Activated CD8-positive, alpha-beta T cell treated with anti-CD3 and anti-CD28 coated beads, Interleukin-2, amount 10 ng/mL, durations not matched to agents 7 days and 5 days (primary cell): Measurements from ENCODE around the gene FLVCR1. TPM values are rescaled to one million over a fixed set of nuclear protein-coding genes. Genes with fewer than 3 reads are reported as not detected.

Experiments
- ATAC-seq: fragments of 150-1000 bp; cut with Tn5 transposase; one replicate; pipeline ENCODE4 v1.10.0; 2021; ENCODE audit warnings: moderate library complexity
- CTCF ChIA-PET: fragments of 350-600 bp; sonication (Branson Sonifier 250); formaldehyde crosslinking; loops from one replicate; lab custom pipeline; 2021; ENCODE audit warnings: antibody characterized with exemption; lab: Charles Lee
- POLR2A ChIA-PET: fragments of 350-600 bp; sonication (Branson Sonifier 250); formaldehyde crosslinking; loops from one replicate; lab custom pipeline; 2021; ENCODE audit warnings: antibody characterized with exemption; lab: Charles Lee
- DNase-seq: peaks from one replicate; pipeline ENCODE4 v3.0.0-alpha.2; 2020
- H3K27ac Mint-ChIP-seq: one replicate; pipeline ENCODE4 v1.8.0; 2021; ENCODE audit warnings: mild to moderate bottlenecking, mixed read lengths
- H3K27me3 Mint-ChIP-seq: one replicate; pipeline ENCODE4 v1.8.0; 2021; ENCODE audit warnings: low read depth, mixed read lengths
- H3K36me3 Mint-ChIP-seq: one replicate; pipeline ENCODE4 v1.8.0; 2021; ENCODE audit warnings: low read depth, mixed read lengths
- H3K4me1 Mint-ChIP-seq: one replicate; pipeline ENCODE4 v1.8.0; 2021; ENCODE audit warnings: low read depth, mixed read lengths
- H3K4me3 Mint-ChIP-seq: one replicate; pipeline ENCODE4 v1.8.0; 2021; ENCODE audit warnings: mild to moderate bottlenecking, mixed read lengths
- H3K9me3 Mint-ChIP-seq: one replicate; pipeline ENCODE4 v1.8.0; 2022; ENCODE audit warnings: mixed read lengths; ENCODE audit not compliant: insufficient read depth
- total RNA-seq, 2 experiments: library from RNA; stranded (reverse); gene quantifications; one replicate each; pipeline ENCODE4 v1.2.3, GENCODE V29; 2021

FLVCR1 gene
- total RNA-seq, 2 experiments from 2014 or later: 11.7 to 12.6 TPM

- no peak overlapping the region for H3K27ac Mint-ChIP-seq
- CTCF ChIA-PET: no interaction called here
Observed at GRCh38 chr1:212918824-212919223, 60.7 kb downstream of the FLVCR1 start.

GRCh38 chr1:212920246-212920645, 62.2 kb downstream of the FLVCR1 start:
- CTCF ChIA-PET: interaction anchor here (0.8 to 1.2 kb wide), 3 partner anchors 56 to 219 kb away, joined by 3 read pairs; no protein-coding TSS in a partner anchor

More at GRCh38 chr1:212918824-212919223, 60.7 kb downstream of the FLVCR1 start:
- Mint-ChIP-seq H3K4me3 (no peak overlapping the region), H3K9me3 (no peaks in the 10 kb centered on the region), H3K36me3 (no peaks in the 10 kb centered on the region), H3K27me3 (peaks cover 11% of the 10 kb centered on the region), H3K4me1 (peaks cover 4% of the 10 kb centered on the region)
- ATAC-seq: no peak
- DNase-seq: no peak
- POLR2A ChIA-PET: no interaction called here

GRCh38 chr1:212920896-212921295, 62.8 kb downstream of the FLVCR1 start:
- Mint-ChIP-seq H3K27ac (no peak overlapping the region), H3K4me3 (no peak overlapping the region), H3K9me3 (no peaks in the 10 kb centered on the region), H3K27me3 (peaks cover 11% of the 10 kb centered on the region), H3K36me3 (no peaks in the 10 kb centered on the region), H3K4me1 (peaks cover 6% of the 10 kb centered on the region)
- no peak for DNase-seq
- ChIA-PET POLR2A (interaction anchor here (0.6 kb wide), 1 partner anchor 12 kb away, joined by 3 read pairs; no protein-coding TSS in a partner anchor), CTCF (interaction anchor here (0.6 to 1.2 kb wide), 6 partner anchors 37 to 465 kb away, joined by 3 read pairs; no protein-coding TSS in a partner anchor)
- no peak for ATAC-seq

More at GRCh38 chr1:212920246-212920645, 62.2 kb downstream of the FLVCR1 start:
- no peak overlapping the region for H3K27ac Mint-ChIP-seq
- no peaks in the 10 kb centered on the region for H3K36me3 Mint-ChIP-seq
- ATAC-seq: no peak
- peaks cover 12% of the 10 kb centered on the region for H3K27me3 Mint-ChIP-seq
- POLR2A ChIA-PET: no interaction called here
- no peak overlapping the region for H3K4me3 Mint-ChIP-seq
- H3K4me1 Mint-ChIP-seq: peaks cover 4% of the 10 kb centered on the region
- H3K9me3 Mint-ChIP-seq: no peaks in the 10 kb centered on the region
- no peak for DNase-seq

- peaks cover 8% of the 10 kb centered on the region for H3K27me3 Mint-ChIP-seq
- H3K4me1 Mint-ChIP-seq: peaks cover 2% of the 10 kb centered on the region
- no peak for DNase-seq
- no peaks in the 10 kb centered on the region for H3K9me3 Mint-ChIP-seq
- ChIA-PET POLR2A (no interaction called here), CTCF (interaction anchor here (0.8 to 0.9 kb wide), 2 partner anchors 36 to 466 kb away, joined by 3 read pairs; no protein-coding TSS in a partner anchor)
- no peaks in the 10 kb centered on the region for H3K36me3 Mint-ChIP-seq
- ATAC-seq: no peak
- no peak overlapping the region for H3K27ac Mint-ChIP-seq
- no peak overlapping the region for H3K4me3 Mint-ChIP-seq
Observed at GRCh38 chr1:212922016-212922415, 63.9 kb downstream of the FLVCR1 start.

GRCh38 chr1:212926372-212926771, 68.3 kb downstream of the FLVCR1 start:
- ChIA-PET POLR2A (no interaction called here), CTCF (no interaction called here)
- no peaks in the 10 kb centered on the region for H3K9me3 Mint-ChIP-seq
- H3K27ac Mint-ChIP-seq: no peak overlapping the region
- peaks cover 2% of the 10 kb centered on the region for H3K27me3 Mint-ChIP-seq
- H3K4me3 Mint-ChIP-seq: no peak overlapping the region
- peaks cover 2% of the 10 kb centered on the region for H3K4me1 Mint-ChIP-seq
- H3K36me3 Mint-ChIP-seq: no peaks in the 10 kb centered on the region
- DNase-seq (no peak), ATAC-seq (no peak)

GRCh38 chr1:212928323-212929291, 70.5 kb downstream of the FLVCR1 start:
- DNase-seq (no peak), ATAC-seq (no peak)
- Mint-ChIP-seq H3K4me1 (peaks cover 2% of the 10 kb centered on the region), H3K9me3 (no peaks in the 10 kb centered on the region), H3K4me3 (no peak overlapping the region), H3K27ac (no peak overlapping the region), H3K36me3 (no peaks in the 10 kb centered on the region), H3K27me3 (peaks cover 2% of the 10 kb centered on the region)
- ChIA-PET POLR2A (no interaction called here), CTCF (no interaction called here)

- Mint-ChIP-seq H3K4me1 (no peaks in the 10 kb centered on the region), H3K27ac (no peak overlapping the region), H3K27me3 (peaks cover 8% of the 10 kb centered on the region), H3K36me3 (no peaks in the 10 kb centered on the region), H3K4me3 (no peak overlapping the region), H3K9me3 (no peaks in the 10 kb centered on the region)
- ChIA-PET CTCF (no interaction called here), POLR2A (no interaction called here)
- DNase-seq: peak; percentile 18
- ATAC-seq: no peak
Observed at GRCh38 chr1:212930986-212931678, 73.1 kb downstream of the FLVCR1 start.

- no peak overlapping the region for H3K27ac Mint-ChIP-seq
- ATAC-seq (no peak), DNase-seq (no peak)
- ChIA-PET CTCF (no interaction called here), POLR2A (no interaction called here)
- H3K27me3 Mint-ChIP-seq: peaks cover 10% of the 10 kb centered on the region
- H3K4me3 Mint-ChIP-seq: no peak overlapping the region
- H3K36me3 Mint-ChIP-seq: no peaks in the 10 kb centered on the region
- H3K9me3 Mint-ChIP-seq: no peaks in the 10 kb centered on the region
- no peaks in the 10 kb centered on the region for H3K4me1 Mint-ChIP-seq
Observed at GRCh38 chr1:212933815-212934471, 75.9 kb downstream of the FLVCR1 start.

GRCh38 chr1:212935387-212935981, 77.4 kb downstream of the FLVCR1 start:
- ChIA-PET CTCF (no interaction called here), POLR2A (no interaction called here)
- ATAC-seq: no peak

GRCh38 chr1:212937034-212937433, 79.0 kb downstream of the FLVCR1 start:
- ChIA-PET POLR2A (no interaction called here), CTCF (interaction anchor here (0.9 kb wide), 1 partner anchor 272 kb away, joined by 3 read pairs; no protein-coding TSS in a partner anchor)
- H3K4me1 Mint-ChIP-seq: no peaks in the 10 kb centered on the region
- H3K27ac Mint-ChIP-seq: no peak overlapping the region
- peaks cover 16% of the 10 kb centered on the region for H3K27me3 Mint-ChIP-seq
- ATAC-seq (no peak), DNase-seq (no peak)
- no peaks in the 10 kb centered on the region for H3K9me3 Mint-ChIP-seq
- H3K36me3 Mint-ChIP-seq: no peaks in the 10 kb centered on the region
- H3K4me3 Mint-ChIP-seq: no peak overlapping the region

More at GRCh38 chr1:212935387-212935981, 77.4 kb downstream of the FLVCR1 start:
- no peak for DNase-seq
- H3K4me1 Mint-ChIP-seq: no peaks in the 10 kb centered on the region
- no peak overlapping the region for H3K4me3 Mint-ChIP-seq
- no peaks in the 10 kb centered on the region for H3K36me3 Mint-ChIP-seq
- peaks cover 16% of the 10 kb centered on the region for H3K27me3 Mint-ChIP-seq
- H3K27ac Mint-ChIP-seq: no peak overlapping the region
- H3K9me3 Mint-ChIP-seq: no peaks in the 10 kb centered on the region

- Mint-ChIP-seq H3K36me3 (no peaks in the 10 kb centered on the region), H3K4me1 (no peaks in the 10 kb centered on the region), H3K27ac (no peak overlapping the region), H3K9me3 (no peaks in the 10 kb centered on the region), H3K4me3 (no peak overlapping the region), H3K27me3 (peaks cover 16% of the 10 kb centered on the region)
- no peak for ATAC-seq
- POLR2A ChIA-PET: no interaction called here
- no peak for DNase-seq
- CTCF ChIA-PET: no interaction called here
Observed at GRCh38 chr1:212938846-212939245, 80.8 kb downstream of the FLVCR1 start.
